ENCODE results near the gene SLC39A5.

The SLC39A5 gene

GRCh38 chr12:56224102-56224701 lies 5.6 kb upstream of the SLC39A5 start, which contains the start of gene NABP2:
Gene NABP2, plus strand, starts transcription at chr12:56224342. Its CDS starts 515 bp downstream, at chr12:56224857.
- Histone ChIP-seq H3K4me1 (ENCODE audit: control insufficient read depth in 2 of 2, insufficient read depth in 2 of 2, low read length in 2 of 2) (peaks cover 30 to 36% of the 10 kb centered on the region in 2 donors), H3K4me3 (ENCODE audit: low read length in 2 of 2) (peak within 1 kb of the TSS; percentile 84 to 85), H3K27ac (ENCODE audit: low read depth in 2 of 2, low read length in 2 of 2) (peak within 1 kb of the TSS; percentile 99)

GRCh38 chr12:56224954-56225353 lies 4.9 kb upstream of the SLC39A5 start:
- peaks cover 33 to 39% of the 10 kb centered on the region in 2 donors for H3K4me1 ChIP-seq (ENCODE audit: control insufficient read depth in 2 of 2, insufficient read depth in 2 of 2, low read length in 2 of 2)
- no peak overlapping the region for H3K27ac ChIP-seq (ENCODE audit: low read depth in 2 of 2, low read length in 2 of 2)
- peak overlapping the region; percentile 84 to 85 for H3K4me3 ChIP-seq (ENCODE audit: low read length in 2 of 2)
- no peaks in the 10 kb centered on the region for H3K36me3 ChIP-seq (ENCODE audit: control insufficient read depth in 2 of 2, insufficient read depth in 2 of 2, low read length in 2 of 2)
- no peaks in the 10 kb centered on the region for H3K27me3 ChIP-seq (ENCODE audit: control insufficient read depth in 2 of 2, insufficient read depth in 2 of 2, low read length in 2 of 2)
- H3K9ac ChIP-seq (ENCODE audit: low read depth in 1 of 2, low read length in 2 of 2) = peak overlapping the region; percentile 82 to 92
- no peaks in the 10 kb centered on the region for H3K9me3 ChIP-seq (ENCODE audit: control insufficient read depth in 2 of 2, low read length in 2 of 2)

More at GRCh38 chr12:56224102-56224701, 5.6 kb upstream of the SLC39A5 start, which contains the start of gene NABP2:
- Histone ChIP-seq H3K9me3 (ENCODE audit: control insufficient read depth in 2 of 2, low read length in 2 of 2) (no peaks in the 10 kb centered on the region), H3K36me3 (ENCODE audit: control insufficient read depth in 2 of 2, insufficient read depth in 2 of 2, low read length in 2 of 2) (no peaks in the 10 kb centered on the region), H3K27me3 (ENCODE audit: control insufficient read depth in 2 of 2, insufficient read depth in 2 of 2, low read length in 2 of 2) (no peaks in the 10 kb centered on the region), H3K9ac (ENCODE audit: low read depth in 1 of 2, low read length in 2 of 2) (peak within 1 kb of the TSS; percentile 82 to 92)

- Histone ChIP-seq H3K4me3 (ENCODE audit: low read length in 2 of 2) (no peak overlapping the region), H3K27me3 (ENCODE audit: control insufficient read depth in 2 of 2, insufficient read depth in 2 of 2, low read length in 2 of 2) (no peaks in the 10 kb centered on the region), H3K27ac (ENCODE audit: low read depth in 2 of 2, low read length in 2 of 2) (no peak overlapping the region), H3K9ac (ENCODE audit: low read depth in 1 of 2, low read length in 2 of 2) (no peak overlapping the region), H3K4me1 (ENCODE audit: control insufficient read depth in 2 of 2, insufficient read depth in 2 of 2, low read length in 2 of 2) (peaks cover 17 to 32% of the 10 kb centered on the region in 2 donors), H3K9me3 (ENCODE audit: control insufficient read depth in 2 of 2, low read length in 2 of 2) (no peaks in the 10 kb centered on the region), H3K36me3 (ENCODE audit: control insufficient read depth in 2 of 2, insufficient read depth in 2 of 2, low read length in 2 of 2) (no peaks in the 10 kb centered on the region)
Observed at GRCh38 chr12:56229082-56229481, 769 bp upstream of the SLC39A5 start.

- peak overlapping the region; percentile 78 to 89 for H3K27ac ChIP-seq (ENCODE audit: low read depth in 2 of 2, low read length in 2 of 2)
- H3K4me1 ChIP-seq (ENCODE audit: control insufficient read depth in 2 of 2, insufficient read depth in 2 of 2, low read length in 2 of 2) = peaks cover 7 to 22% of the 10 kb centered on the region in 2 donors
- H3K9ac ChIP-seq (ENCODE audit: low read depth in 1 of 2, low read length in 2 of 2) = peak overlapping the region; percentile 72 to 81
- peak overlapping the region; percentile 66 to 79 for H3K4me3 ChIP-seq (ENCODE audit: low read length in 2 of 2)
- H3K36me3 ChIP-seq (ENCODE audit: control insufficient read depth in 2 of 2, insufficient read depth in 2 of 2, low read length in 2 of 2) = peaks cover 0 to 3% of the 10 kb centered on the region in 2 donors
- no peaks in the 10 kb centered on the region for H3K27me3 ChIP-seq (ENCODE audit: control insufficient read depth in 2 of 2, insufficient read depth in 2 of 2, low read length in 2 of 2)
- no peaks in the 10 kb centered on the region for H3K9me3 ChIP-seq (ENCODE audit: control insufficient read depth in 2 of 2, low read length in 2 of 2)
Observed at GRCh38 chr12:56230432-56231183, 757 bp downstream of the SLC39A5 start.

GRCh38 chr12:56231184-56231582 lies 1.3 kb downstream of the SLC39A5 start:
- Histone ChIP-seq H3K27me3 (ENCODE audit: control insufficient read depth in 2 of 2, insufficient read depth in 2 of 2, low read length in 2 of 2) (no peaks in the 10 kb centered on the region), H3K9me3 (ENCODE audit: control insufficient read depth in 2 of 2, low read length in 2 of 2) (no peaks in the 10 kb centered on the region), H3K9ac (ENCODE audit: low read depth in 1 of 2, low read length in 2 of 2) (peak overlapping the region; percentile 72 to 81), H3K4me1 (ENCODE audit: control insufficient read depth in 2 of 2, insufficient read depth in 2 of 2, low read length in 2 of 2) (peaks cover 7 to 22% of the 10 kb centered on the region in 2 donors), H3K36me3 (ENCODE audit: control insufficient read depth in 2 of 2, insufficient read depth in 2 of 2, low read length in 2 of 2) (peaks cover 4 to 7% of the 10 kb centered on the region in 2 donors), H3K4me3 (ENCODE audit: low read length in 2 of 2) (peak overlapping the region; percentile 66 to 79), H3K27ac (ENCODE audit: low read depth in 2 of 2, low read length in 2 of 2) (peak overlapping the region; percentile 78 to 89)

- H3K4me1 ChIP-seq (ENCODE audit: control insufficient read depth in 2 of 2, insufficient read depth in 2 of 2, low read length in 2 of 2) = peaks cover 4 to 19% of the 10 kb centered on the region in 2 donors
- H3K9me3 ChIP-seq (ENCODE audit: control insufficient read depth in 2 of 2, low read length in 2 of 2) = no peaks in the 10 kb centered on the region
- H3K36me3 ChIP-seq (ENCODE audit: control insufficient read depth in 2 of 2, insufficient read depth in 2 of 2, low read length in 2 of 2) = peaks cover 11 to 32% of the 10 kb centered on the region in 2 donors
- no peak overlapping the region for H3K27ac ChIP-seq (ENCODE audit: low read depth in 2 of 2, low read length in 2 of 2)
- H3K27me3 ChIP-seq (ENCODE audit: control insufficient read depth in 2 of 2, insufficient read depth in 2 of 2, low read length in 2 of 2) = no peaks in the 10 kb centered on the region
- H3K4me3 ChIP-seq (ENCODE audit: low read length in 2 of 2) = no peak overlapping the region
- no peak overlapping the region for H3K9ac ChIP-seq (ENCODE audit: low read depth in 1 of 2, low read length in 2 of 2)
Observed at GRCh38 chr12:56234746-56235436, 5.0 kb downstream of the SLC39A5 start.

GRCh38 chr12:56236091-56236490 lies 6.2 kb downstream of the SLC39A5 start:
- Histone ChIP-seq H3K4me3 (ENCODE audit: low read length in 2 of 2) (no peak overlapping the region), H3K4me1 (ENCODE audit: control insufficient read depth in 2 of 2, insufficient read depth in 2 of 2, low read length in 2 of 2) (peaks cover 0 to 14% of the 10 kb centered on the region in 2 donors), H3K9me3 (ENCODE audit: control insufficient read depth in 2 of 2, low read length in 2 of 2) (no peaks in the 10 kb centered on the region), H3K27ac (ENCODE audit: low read depth in 2 of 2, low read length in 2 of 2) (no peak overlapping the region), H3K36me3 (ENCODE audit: control insufficient read depth in 2 of 2, insufficient read depth in 2 of 2, low read length in 2 of 2) (peaks cover 11 to 32% of the 10 kb centered on the region in 2 donors), H3K9ac (ENCODE audit: low read depth in 1 of 2, low read length in 2 of 2) (no peak overlapping the region), H3K27me3 (ENCODE audit: control insufficient read depth in 2 of 2, insufficient read depth in 2 of 2, low read length in 2 of 2) (no peaks in the 10 kb centered on the region)

GRCh38 chr12:56236985-56237384 lies 7.1 kb downstream of the SLC39A5 start:
- H3K9me3 ChIP-seq (ENCODE audit: control insufficient read depth in 2 of 2, low read length in 2 of 2) = no peaks in the 10 kb centered on the region
- H3K4me3 ChIP-seq (ENCODE audit: low read length in 2 of 2) = no peak overlapping the region
- H3K27ac ChIP-seq (ENCODE audit: low read depth in 2 of 2, low read length in 2 of 2) = no peak overlapping the region
- no peak overlapping the region for H3K9ac ChIP-seq (ENCODE audit: low read depth in 1 of 2, low read length in 2 of 2)
- peaks cover 19 to 41% of the 10 kb centered on the region in 2 donors for H3K36me3 ChIP-seq (ENCODE audit: control insufficient read depth in 2 of 2, insufficient read depth in 2 of 2, low read length in 2 of 2)
- no peaks in the 10 kb centered on the region for H3K27me3 ChIP-seq (ENCODE audit: control insufficient read depth in 2 of 2, insufficient read depth in 2 of 2, low read length in 2 of 2)
- H3K4me1 ChIP-seq (ENCODE audit: control insufficient read depth in 2 of 2, insufficient read depth in 2 of 2, low read length in 2 of 2) = peaks cover 0 to 10% of the 10 kb centered on the region in 2 donors

- H3K9me3 ChIP-seq (ENCODE audit: control insufficient read depth in 2 of 2, low read length in 2 of 2) = no peaks in the 10 kb centered on the region
- H3K36me3 ChIP-seq (ENCODE audit: control insufficient read depth in 2 of 2, insufficient read depth in 2 of 2, low read length in 2 of 2) = peaks cover 21 to 42% of the 10 kb centered on the region in 2 donors
- H3K27me3 ChIP-seq (ENCODE audit: control insufficient read depth in 2 of 2, insufficient read depth in 2 of 2, low read length in 2 of 2) = no peaks in the 10 kb centered on the region
- no peak overlapping the region for H3K4me3 ChIP-seq (ENCODE audit: low read length in 2 of 2)
- no peak overlapping the region for H3K9ac ChIP-seq (ENCODE audit: low read depth in 1 of 2, low read length in 2 of 2)
- H3K4me1 ChIP-seq (ENCODE audit: control insufficient read depth in 2 of 2, insufficient read depth in 2 of 2, low read length in 2 of 2) = peaks cover 0 to 7% of the 10 kb centered on the region in 2 donors
- no peak overlapping the region for H3K27ac ChIP-seq (ENCODE audit: low read depth in 2 of 2, low read length in 2 of 2)
Observed at GRCh38 chr12:56237552-56237951, 7.7 kb downstream of the SLC39A5 start.
